Mesenchymal stem cell (in vitro differentiated cells and primary cell): ENCODE measurements around the gene VWCE.

Source experiments
- DNase-seq: peaks from one replicate; pipeline ENCODE4 v3.0.0-alpha.2; 2013
- H2AFZ ChIP-seq: one replicate; pipeline ENCODE4 v1.6.1; 2013; ENCODE audit warnings: low read depth, mild to moderate bottlenecking, control low read depth, inconsistent platforms, low read length, moderate library complexity
- H2AK5ac ChIP-seq: 2 replicates; pipeline ENCODE4 v1.6.1; 2013; ENCODE audit warnings: low read length, moderate library complexity, mild to moderate bottlenecking, inconsistent platforms; ENCODE audit not compliant: severe bottlenecking
- H2BK120ac ChIP-seq: one replicate; pipeline ENCODE4 v1.6.1; 2013; ENCODE audit warnings: low read depth, mild to moderate bottlenecking, inconsistent platforms, low read length, moderate library complexity
- H2BK12ac ChIP-seq, 2 experiments: one replicate each; pipeline ENCODE4 v1.6.1; 2013; ENCODE audit warnings: inconsistent platforms in 2 of 2, low read length in 2 of 2, mild to moderate bottlenecking in 2 of 2, moderate library complexity in 2 of 2, control low read depth in 1 of 2
- H2BK15ac ChIP-seq: one replicate; pipeline ENCODE4 v1.6.1; 2013; ENCODE audit warnings: mild to moderate bottlenecking, low read depth, inconsistent platforms; ENCODE audit not compliant: poor library complexity, severe bottlenecking
- H2BK5ac ChIP-seq: 2 replicates; pipeline ENCODE4 v1.6.1; 2013; ENCODE audit warnings: low read depth, mild to moderate bottlenecking, low read length, control low read depth, inconsistent platforms; ENCODE audit not compliant: poor library complexity, severe bottlenecking
- H3K14ac ChIP-seq, 2 experiments: one replicate each; pipeline ENCODE4 v1.6.1; 2013; ENCODE audit warnings: inconsistent platforms in 2 of 2, low read length in 2 of 2, control low read depth in 1 of 2, mild to moderate bottlenecking in 1 of 2, moderate library complexity in 1 of 2
- H3K18ac ChIP-seq, 2 experiments: one replicate each; pipeline ENCODE4 v1.6.1; 2013; ENCODE audit warnings: inconsistent platforms in 2 of 2, low read length in 2 of 2, control low read depth in 1 of 2, low read depth in 1 of 2, mild to moderate bottlenecking in 1 of 2
- H3K23ac ChIP-seq, 2 experiments: one replicate each; pipeline ENCODE4 v1.6.1; 2013; ENCODE audit warnings: inconsistent platforms in 2 of 2, low read length in 2 of 2, mild to moderate bottlenecking in 2 of 2, moderate library complexity in 2 of 2, control low read depth in 1 of 2
- H3K27ac ChIP-seq: 2 replicates; pipeline ENCODE4 v1.5.1; 2013; ENCODE audit warnings: mild to moderate bottlenecking, moderate library complexity, low read length, control low read depth, inconsistent platforms; ENCODE audit not compliant: poor library complexity, severe bottlenecking
- H3K27me3 ChIP-seq, 2 experiments: 2 replicates each; pipeline versions ENCODE4 v1.6.1 to v1.7.0; 2013; ENCODE audit warnings: low read length in 2 of 2, mild to moderate bottlenecking in 2 of 2, moderate library complexity in 2 of 2, control low read depth in 1 of 2, inconsistent platforms in 1 of 2; ENCODE audit not compliant: control insufficient read depth in 1 of 2, insufficient read depth in 1 of 2
- H3K36me3 ChIP-seq, 2 experiments: 2 replicates each; pipeline versions ENCODE4 v1.6.1 to v1.7.0; 2013; ENCODE audit warnings: low read length in 2 of 2, control low read depth in 1 of 2, inconsistent platforms in 1 of 2, low read depth in 1 of 2, mild to moderate bottlenecking in 1 of 2; ENCODE audit not compliant: insufficient read depth in 2 of 2, control insufficient read depth in 1 of 2
- H3K4ac ChIP-seq, 2 experiments: one replicate each; pipeline ENCODE4 v1.6.1; 2013; ENCODE audit warnings: inconsistent platforms in 2 of 2, low read length in 2 of 2, mild to moderate bottlenecking in 2 of 2, moderate library complexity in 2 of 2, control low read depth in 1 of 2, low read depth in 1 of 2
- H3K4me1 ChIP-seq: 2 replicates; pipeline ENCODE4 v1.6.1; 2013; ENCODE audit warnings: low read depth, low read length, control low read depth; ENCODE audit not compliant: control insufficient read depth, insufficient read depth
- H3K4me2 ChIP-seq: 2 replicates; pipeline ENCODE4 v1.6.1; 2013; ENCODE audit warnings: low read length, mild to moderate bottlenecking, inconsistent platforms; ENCODE audit not compliant: poor library complexity, severe bottlenecking
- H3K4me3 ChIP-seq, 2 experiments: 2 replicates each; pipeline versions ENCODE4 v1.5.1 to v1.7.0; 2013; ENCODE audit warnings: low read length in 2 of 2, mild to moderate bottlenecking in 2 of 2, control low read depth in 1 of 2, low read depth in 1 of 2; ENCODE audit not compliant: insufficient read depth in 1 of 2
- H3K79me1 ChIP-seq: replicated peaks from 2 replicates; pipeline ENCODE4 v1.6.1; 2013; ENCODE audit warnings: mild to moderate bottlenecking, control low read depth, low read length, inconsistent platforms; ENCODE audit not compliant: poor library complexity, severe bottlenecking
- H3K9ac ChIP-seq: 2 replicates; pipeline ENCODE4 v1.7.0; 2013; ENCODE audit warnings: mild to moderate bottlenecking, low read length, moderate library complexity
- H3K9me3 ChIP-seq: 2 replicates; pipeline ENCODE4 v1.7.0; 2013; ENCODE audit warnings: mild to moderate bottlenecking, low read length; ENCODE audit not compliant: control insufficient read depth
- H4K8ac ChIP-seq: one replicate; pipeline ENCODE4 v1.6.1; 2013; ENCODE audit warnings: inconsistent platforms, mild to moderate bottlenecking, low read length, moderate library complexity
- H4K91ac ChIP-seq: one replicate; pipeline ENCODE4 v1.6.1; 2013; ENCODE audit warnings: mild to moderate bottlenecking, low read length, inconsistent platforms
- WGBS: methylation state at CpG from one replicate; pipeline ENCODE4 v1.1.7; 2013; ENCODE audit warnings: mixed read lengths; 5-methylcytosine and 5-hydroxymethylcytosine counted together

VWCE gene

DNA sequence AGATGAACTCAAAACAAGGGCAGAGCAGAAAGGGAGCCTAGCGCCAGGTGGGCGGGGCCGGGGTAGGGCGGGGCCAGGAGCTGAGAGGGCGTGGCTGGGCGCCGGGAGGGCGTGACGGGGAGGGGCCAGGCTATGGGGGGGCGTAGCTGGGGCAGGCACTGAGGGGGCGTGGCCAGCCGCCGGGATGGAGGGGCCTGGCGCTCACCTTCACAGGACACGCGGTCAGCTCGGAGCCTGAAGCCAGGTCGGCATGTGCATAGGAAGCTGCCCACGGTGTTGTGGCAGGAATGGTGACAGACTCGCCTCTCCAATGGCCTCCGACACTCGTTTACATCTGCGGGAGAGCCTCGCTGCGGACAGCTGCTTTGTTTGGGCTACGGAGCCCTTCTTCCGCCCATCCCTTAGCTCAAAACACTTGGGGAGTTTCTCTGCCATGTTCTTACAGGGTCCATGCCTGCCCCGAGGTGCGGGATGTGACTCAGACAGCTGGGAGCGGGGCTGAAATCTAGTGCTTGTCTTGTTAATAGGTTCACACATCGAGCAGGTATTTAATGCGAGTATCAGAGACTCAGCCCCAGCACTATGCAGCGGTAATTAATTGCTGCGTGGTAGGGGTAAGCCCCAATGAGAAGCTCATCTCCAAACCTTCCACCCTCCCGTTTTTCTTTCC is 13.4 kb downstream of the VWCE start:
- Histone ChIP-seq H4K91ac (no peak overlapping the region), H2BK15ac (no peak overlapping the region), H2AFZ (peak overlapping the region; percentile 18), H3K4ac (no peak overlapping the region), H3K27ac (no peak overlapping the region), H2BK5ac (no peak overlapping the region), H3K27me3 (no peaks in the 10 kb centered on the region), H2BK120ac (no peak overlapping the region), H2AK5ac (no peak overlapping the region), H3K9ac (no peak overlapping the region), H3K4me3 (no peak overlapping the region), H3K36me3 (peaks cover 40 to 87% of the 10 kb centered on the region in 2 experiments), H3K79me1 (no peaks in the 10 kb centered on the region), H4K8ac (no peak overlapping the region), H3K23ac (no peak overlapping the region), H3K9me3 (no peaks in the 10 kb centered on the region), H3K14ac (no peak overlapping the region), H3K4me1 (peaks cover 4% of the 10 kb centered on the region), H3K4me2 (no peak overlapping the region), H3K18ac (no peak overlapping the region), H2BK12ac (no peak overlapping the region)
- 50% methylated on average over 32 of the region's 35 CpGs for WGBS
- DNase-seq, result peak; percentile 22

DNA sequence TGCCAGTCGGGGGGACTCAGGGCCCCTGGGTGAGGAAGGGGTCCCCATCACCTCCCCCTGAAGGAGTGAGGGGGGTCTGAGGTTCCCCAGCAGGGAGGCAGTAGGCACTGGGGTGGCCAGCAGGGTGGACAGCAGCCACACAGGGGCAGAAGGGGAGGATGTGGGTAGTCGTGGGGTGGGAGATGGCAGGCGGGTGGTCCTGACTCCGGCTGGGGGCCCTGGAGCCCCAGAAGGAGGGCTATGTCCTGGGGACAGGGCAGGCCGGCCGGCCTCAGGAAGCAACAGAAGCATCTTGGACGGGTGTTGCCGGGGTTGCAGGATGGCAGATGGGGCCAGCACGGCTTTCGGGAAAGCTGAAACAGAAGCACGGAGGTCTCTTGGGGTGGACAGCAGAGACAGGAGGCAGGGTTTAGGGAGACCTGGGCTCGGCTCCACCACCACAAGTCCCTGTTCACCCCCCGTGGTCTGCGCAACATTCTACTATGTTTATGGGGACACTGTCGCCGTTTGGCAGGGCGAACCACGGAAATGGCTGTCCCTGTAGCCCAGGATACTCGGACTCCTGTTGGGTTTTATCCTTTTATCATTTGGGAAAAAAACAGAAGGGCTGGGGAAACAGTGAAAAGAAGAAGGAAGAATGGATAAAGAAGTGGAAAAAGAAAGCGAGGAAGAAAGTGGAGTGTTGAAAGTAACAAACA is 14.1 kb downstream of the VWCE start:
- DNase-seq, result no peak
- H2BK120ac ChIP-seq, result no peak overlapping the region
- H3K36me3 ChIP-seq, result peaks cover 40 to 90% of the 10 kb centered on the region in 2 experiments
- no peaks in the 10 kb centered on the region for H3K79me1 ChIP-seq
- no peak overlapping the region for H3K23ac ChIP-seq
- H3K9ac ChIP-seq, result no peak overlapping the region
- 93% methylated on average over 20 of the region's 20 CpGs for WGBS
- no peak overlapping the region for H3K18ac ChIP-seq
- H3K4me2 ChIP-seq, result no peak overlapping the region
- H3K9me3 ChIP-seq, result no peaks in the 10 kb centered on the region
- H2BK15ac ChIP-seq, result no peak overlapping the region
- H3K4me3 ChIP-seq, result no peak overlapping the region
- H2AFZ ChIP-seq, result no peak overlapping the region
- H4K8ac ChIP-seq, result no peak overlapping the region
- H3K27ac ChIP-seq, result no peak overlapping the region
- peaks cover 4% of the 10 kb centered on the region for H3K4me1 ChIP-seq
- no peaks in the 10 kb centered on the region for H3K27me3 ChIP-seq
- H3K4ac ChIP-seq, result no peak overlapping the region
- H2BK5ac ChIP-seq, result no peak overlapping the region
- H3K14ac ChIP-seq, result no peak overlapping the region
- no peak overlapping the region for H4K91ac ChIP-seq
- H2BK12ac ChIP-seq, result no peak overlapping the region
- no peak overlapping the region for H2AK5ac ChIP-seq

GRCh38 chr11:61279934-61280659 is 15.0 kb downstream of the VWCE start:
- Histone ChIP-seq H3K18ac (no peak overlapping the region), H3K27ac (no peak overlapping the region), H3K9me3 (no peaks in the 10 kb centered on the region), H3K9ac (no peak overlapping the region), H3K36me3 (peaks cover 37 to 90% of the 10 kb centered on the region in 2 experiments), H3K23ac (no peak overlapping the region), H3K4me2 (no peak overlapping the region), H3K4me1 (peaks cover 4% of the 10 kb centered on the region), H2BK5ac (no peak overlapping the region), H4K91ac (no peak overlapping the region), H3K27me3 (no peaks in the 10 kb centered on the region), H2AK5ac (no peak overlapping the region), H2AFZ (no peak overlapping the region), H2BK12ac (no peak overlapping the region), H4K8ac (no peak overlapping the region), H3K79me1 (no peaks in the 10 kb centered on the region), H3K4me3 (no peak overlapping the region), H3K14ac (no peak overlapping the region), H2BK120ac (no peak overlapping the region), H3K4ac (no peak overlapping the region), H2BK15ac (no peak overlapping the region)
- 91% methylated on average over 10 of the region's 12 CpGs for WGBS
- DNase-seq, result no peak

GRCh38 chr11:61278001-61278470 is 17.1 kb downstream of the VWCE start:
- H4K91ac ChIP-seq, result no peak overlapping the region
- no peak overlapping the region for H2AK5ac ChIP-seq
- no peak overlapping the region for H3K14ac ChIP-seq
- no peak overlapping the region for H3K9ac ChIP-seq
- DNase-seq, result no peak
- WGBS, result 21% methylated on average over 10 of the region's 10 CpGs
- no peak overlapping the region for H3K4me3 ChIP-seq
- H3K4me1 ChIP-seq, result peaks cover 9% of the 10 kb centered on the region
- no peak overlapping the region for H2BK15ac ChIP-seq
- H4K8ac ChIP-seq, result no peak overlapping the region
- H3K4ac ChIP-seq, result no peak overlapping the region
- H3K18ac ChIP-seq, result no peak overlapping the region
- no peak overlapping the region for H2BK12ac ChIP-seq
- no peak overlapping the region for H3K23ac ChIP-seq
- H2BK120ac ChIP-seq, result no peak overlapping the region
- no peak overlapping the region for H2AFZ ChIP-seq
- no peaks in the 10 kb centered on the region for H3K79me1 ChIP-seq
- H3K27ac ChIP-seq, result no peak overlapping the region
- H3K36me3 ChIP-seq, result peaks cover 47 to 83% of the 10 kb centered on the region in 2 experiments
- no peak overlapping the region for H2BK5ac ChIP-seq
- H3K9me3 ChIP-seq, result no peaks in the 10 kb centered on the region
- H3K4me2 ChIP-seq, result no peak overlapping the region
- H3K27me3 ChIP-seq, result no peaks in the 10 kb centered on the region
